NCI-H1436 treated with DMSO at 0.1 percent for 48 hours (cell line): Measurements from ENCODE around the gene PRRC2A.
A peak's percentile ranks its signal among the peaks of the same experiment; 100 is the strongest.
"Not testable (repeated sequence)": the region's sequence is repeated elsewhere in the genome, so short reads cannot be mapped to it uniquely, and the experiment has no call there.

ENCODE experiments used
- DNase-seq: peaks from one replicate; lab custom pipeline; 2025; lab: John Stamatoyannopoulos, UW

The PRRC2A gene

GRCh38 chr6:31586008-31586407 lies 34.5 kb upstream of the PRRC2A start, which contains the start of gene LST1:
Gene LST1 (plus strand): TSS chr6:31586277. CDS start chr6:31587300, 1,023 bp downstream.
- DNase-seq: no peak

- DNase-seq: no peak
Measured at GRCh38 chr6:31586599-31587281, 33.8 kb upstream of the PRRC2A start.

GRCh38 chr6:31587791-31588777 lies 32.4 kb upstream of the PRRC2A start:
- no peak for DNase-seq

- DNase-seq: no peak
Measured at GRCh38 chr6:31588871-31589650, 31.5 kb upstream of the PRRC2A start.

GRCh38 chr6:31590691-31591090 lies 29.8 kb upstream of the PRRC2A start:
- DNase-seq: not testable (repeated sequence)

- DNase-seq: no peak
Measured at GRCh38 chr6:31592396-31592771, 28.1 kb upstream of the PRRC2A start.

- DNase-seq: no peak
Measured at GRCh38 chr6:31597006-31597405, 23.5 kb upstream of the PRRC2A start.

GRCh38 chr6:31607317-31607716 lies 13.2 kb upstream of the PRRC2A start:
- DNase-seq: no peak

- DNase-seq: no peak
Measured at GRCh38 chr6:31609519-31610406, 10.8 kb upstream of the PRRC2A start.

GRCh38 chr6:31610968-31611367 lies 9.5 kb upstream of the PRRC2A start:
- no peak for DNase-seq

- DNase-seq: no peak
Measured at GRCh38 chr6:31614075-31614619, 6.4 kb upstream of the PRRC2A start.

- DNase-seq: no peak
Measured at GRCh38 chr6:31614684-31615578, 5.6 kb upstream of the PRRC2A start, which contains the start of gene AIF1. Gene AIF1 (plus strand): TSS chr6:31615234. CDS start chr6:31615330, 96 bp downstream.

GRCh38 chr6:31615748-31616147 lies 4.8 kb upstream of the PRRC2A start:
- no peak for DNase-seq

- no peak for DNase-seq
Measured at GRCh38 chr6:31617010-31617409, 3.5 kb upstream of the PRRC2A start.

GRCh38 chr6:31619805-31620585 lies 520 bp upstream of the PRRC2A start:
- DNase-seq: peak; percentile 96

- DNase-seq: no peak
Measured at GRCh38 chr6:31621320-31621939, 915 bp downstream of the PRRC2A start.

- DNase-seq: no peak
Measured at GRCh38 chr6:31621991-31622390, 1.5 kb downstream of the PRRC2A start.

- DNase-seq: no peak
Measured at GRCh38 chr6:31622684-31623091, 2.2 kb downstream of the PRRC2A start.
